HG03025 (cell line): Measurements from ENCODE around the gene MTHFD2L.
"Not testable (repeated sequence)": the region's sequence is repeated elsewhere in the genome, so short reads cannot be mapped to it uniquely, and the experiment has no call there.

Source experiments
- ATAC-seq: cut with Tn5 transposase; IDR thresholded peaks from one replicate; pipeline ENCODE4 v1.9.1; 2021; ENCODE audit warnings: mild to moderate bottlenecking, moderate library complexity; ENCODE audit not compliant: unreplicated experiment, low FRiP score

MTHFD2L gene

DNA sequence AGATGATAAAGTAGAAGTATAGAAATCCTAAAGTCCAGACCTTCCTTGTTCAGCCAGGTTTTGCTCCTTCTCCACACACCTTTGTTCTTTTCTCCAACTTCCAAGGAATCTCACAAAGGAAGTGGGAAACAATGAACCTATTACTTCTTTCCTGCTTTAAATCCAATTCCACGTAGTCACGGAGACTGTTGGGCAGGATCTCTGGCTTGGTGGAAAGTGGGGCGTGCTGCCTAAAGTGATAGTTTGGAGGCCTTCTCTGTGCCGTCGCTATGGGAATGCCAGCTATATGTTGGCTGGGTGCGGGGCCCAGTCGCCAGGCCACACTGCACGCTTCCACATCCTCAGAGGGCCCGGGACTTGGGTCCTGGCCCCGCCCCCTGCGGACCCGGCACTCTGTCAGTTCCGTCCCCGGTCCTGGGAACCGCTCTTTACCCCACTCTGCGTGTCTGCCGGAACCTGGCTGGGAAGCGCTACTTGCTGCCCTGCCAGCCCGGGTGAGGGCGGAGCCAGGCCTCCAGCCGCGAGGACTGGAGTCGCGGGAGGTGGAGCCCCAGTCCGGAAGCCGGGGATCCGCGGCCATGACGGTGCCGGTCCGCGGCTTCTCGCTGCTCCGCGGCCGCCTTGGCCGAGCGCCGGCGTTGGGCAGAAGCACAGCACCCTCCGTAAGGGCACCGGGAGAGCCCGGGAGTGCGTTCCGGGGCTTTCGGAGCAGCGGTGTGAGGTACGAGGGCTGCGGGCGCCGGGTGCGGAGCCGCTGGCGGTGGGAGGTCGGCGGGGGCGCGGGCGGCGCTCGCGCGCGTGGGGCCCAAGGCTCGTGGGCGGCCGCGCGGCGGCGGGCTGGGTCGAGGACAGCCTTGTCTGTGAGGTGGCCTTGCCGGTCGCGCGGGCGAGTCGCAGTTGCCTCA, at the start of gene MTHFD2L:
TSS of gene MTHFD2L (plus strand) at position 558 of the 905 bp plus-strand sequence. CDS start at position 579, 21 bp downstream.
- ATAC-seq = peak; percentile 98

DNA sequence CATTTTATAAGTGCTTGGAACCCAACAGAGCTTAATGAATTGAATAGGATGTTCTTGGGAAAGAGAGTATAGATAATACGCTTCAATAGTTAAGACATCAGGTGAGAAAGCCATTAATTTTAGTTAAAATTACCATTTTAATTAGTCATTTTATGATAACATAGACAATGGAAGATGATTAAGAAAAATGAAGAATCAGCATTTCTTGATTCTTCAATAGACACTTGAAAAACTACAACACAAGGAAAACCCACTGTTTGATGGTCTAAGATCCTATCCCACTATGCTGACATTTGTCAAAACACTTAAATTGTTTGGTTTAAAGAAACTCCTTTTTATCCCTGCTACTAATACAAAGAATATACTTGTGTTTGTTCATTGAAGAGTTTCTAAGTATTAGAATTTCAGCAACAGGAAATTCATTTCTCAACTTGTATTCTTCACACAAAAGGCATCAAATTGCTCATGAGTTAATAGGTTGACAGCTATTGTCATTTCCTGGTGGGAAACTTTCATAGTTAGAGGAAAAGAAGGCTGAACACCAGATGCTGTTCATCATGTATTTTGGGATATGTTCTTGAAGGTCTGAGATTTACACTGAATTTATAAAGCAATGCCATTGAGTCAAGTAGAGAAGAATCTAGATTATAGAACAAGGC, 49.3 kb upstream of the MTHFD2L start:
- no peak for ATAC-seq

DNA sequence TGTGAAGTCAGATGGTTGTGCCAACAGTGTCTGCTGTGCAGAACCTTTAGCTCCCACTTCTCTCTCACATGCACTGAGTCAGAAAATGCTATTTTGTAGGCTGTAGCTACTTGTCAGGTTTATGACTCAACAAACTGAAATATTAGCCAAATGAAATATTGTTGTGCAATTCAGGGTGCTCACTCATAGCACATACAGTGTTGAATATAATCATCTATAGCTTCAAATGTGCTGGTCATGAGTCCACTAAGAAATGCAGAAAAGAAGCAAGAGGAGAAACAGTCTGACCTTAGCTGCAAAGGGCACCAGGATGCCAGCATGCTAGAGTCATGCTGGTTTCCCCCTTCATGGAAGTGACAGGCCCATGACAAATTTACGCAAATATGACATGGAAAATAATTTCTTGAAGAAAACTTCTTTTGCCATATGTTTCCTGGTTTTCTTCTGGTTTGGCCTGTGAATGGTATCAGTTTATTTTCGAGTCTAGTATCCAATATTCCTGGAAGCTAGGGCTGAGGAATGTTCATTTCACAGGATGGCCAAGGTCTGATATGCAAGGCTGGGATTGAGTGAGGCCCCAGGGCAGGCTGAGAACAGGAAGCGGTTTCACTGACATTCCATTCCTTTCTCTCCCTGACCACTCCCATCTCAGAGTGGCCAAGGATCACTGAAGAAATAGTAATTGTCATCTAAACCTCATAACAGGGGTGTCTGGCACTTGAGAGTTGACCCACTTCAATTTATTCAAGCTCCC, 48.6 kb upstream of the MTHFD2L start:
- ATAC-seq = no peak

DNA sequence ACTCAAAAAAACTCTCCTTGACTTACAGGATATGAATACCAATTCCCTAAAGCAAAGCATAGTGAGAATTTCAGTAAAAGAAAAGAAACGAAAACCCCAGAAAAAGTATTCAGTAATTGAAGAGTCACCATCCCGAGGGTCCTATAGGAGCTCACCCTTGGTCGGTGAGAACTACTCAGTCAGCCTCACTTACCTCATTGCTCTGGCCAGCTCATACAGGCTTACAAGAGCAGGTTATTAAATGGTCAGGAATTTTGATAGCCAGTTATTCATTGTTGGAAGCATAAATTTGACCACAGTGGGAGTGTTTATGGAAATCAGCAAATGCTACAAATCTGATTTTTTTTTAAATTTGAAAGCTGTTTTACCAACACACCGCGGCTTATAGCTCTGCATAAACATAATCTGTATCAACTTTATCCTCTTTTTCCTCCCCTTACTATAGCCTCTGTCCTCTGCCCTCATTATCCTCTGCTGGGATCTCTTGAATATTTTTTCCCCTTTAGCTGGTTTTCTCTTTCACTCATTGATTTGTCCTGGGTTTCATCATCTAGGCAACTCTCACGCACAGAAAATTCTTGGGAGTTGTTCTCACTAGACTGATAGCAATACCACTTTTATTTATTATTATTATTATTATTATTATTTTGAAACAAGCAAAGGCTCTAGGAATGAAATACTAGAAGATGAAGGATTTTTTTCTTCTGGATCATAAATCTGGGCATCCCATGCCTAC, 47.9 kb upstream of the MTHFD2L start:
- no peak for ATAC-seq

DNA sequence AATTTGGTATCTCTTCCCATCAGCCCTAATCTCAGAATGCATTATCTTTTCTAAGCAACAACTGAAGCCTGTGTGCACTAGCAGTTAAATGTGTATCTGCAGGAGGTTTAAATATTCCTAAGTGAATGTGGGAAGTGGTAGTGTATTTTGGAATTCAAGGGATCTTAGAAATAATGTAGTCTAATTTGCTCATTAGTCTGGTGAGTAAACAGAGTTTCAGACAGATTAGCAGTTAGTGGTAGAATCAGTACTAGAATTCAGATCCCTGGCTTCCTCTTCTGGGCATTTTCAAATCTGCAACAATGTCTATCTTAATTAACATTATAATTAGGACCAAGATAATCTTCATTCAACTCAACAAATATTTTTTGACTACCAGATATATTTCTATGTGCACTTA, 47.2 kb upstream of the MTHFD2L start:
- ATAC-seq = no peak

DNA sequence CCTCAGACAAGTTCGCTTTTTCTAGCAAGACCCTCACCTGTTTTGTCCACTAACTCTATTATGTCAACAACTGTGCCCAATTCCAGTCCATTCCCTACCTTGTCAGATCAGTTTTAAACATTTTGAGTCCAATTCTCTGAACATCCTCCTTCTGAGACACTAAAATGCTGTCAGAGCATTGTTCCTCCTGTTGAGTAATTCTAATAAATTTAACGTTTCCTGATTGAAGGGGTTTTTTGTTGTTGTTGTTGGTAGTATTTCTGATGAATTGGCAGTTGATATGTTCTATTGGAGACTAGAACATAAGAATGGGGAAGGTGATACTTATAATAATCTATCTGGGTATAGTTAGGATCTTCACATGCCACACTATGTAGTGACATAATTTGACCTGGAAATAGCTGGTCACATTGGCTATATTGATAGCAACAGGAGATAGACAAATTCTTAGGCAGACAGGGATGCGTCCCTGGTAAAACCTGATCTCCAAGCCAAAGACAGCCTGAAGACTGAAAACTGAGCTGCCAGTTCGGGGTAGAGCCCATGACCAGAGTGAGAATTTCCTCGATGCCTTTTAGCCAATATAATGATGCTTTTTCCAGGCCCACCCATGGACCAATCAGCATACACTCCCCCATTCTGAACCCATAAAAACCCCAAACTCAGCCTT, 46.5 kb upstream of the MTHFD2L start:
- no peak for ATAC-seq

DNA sequence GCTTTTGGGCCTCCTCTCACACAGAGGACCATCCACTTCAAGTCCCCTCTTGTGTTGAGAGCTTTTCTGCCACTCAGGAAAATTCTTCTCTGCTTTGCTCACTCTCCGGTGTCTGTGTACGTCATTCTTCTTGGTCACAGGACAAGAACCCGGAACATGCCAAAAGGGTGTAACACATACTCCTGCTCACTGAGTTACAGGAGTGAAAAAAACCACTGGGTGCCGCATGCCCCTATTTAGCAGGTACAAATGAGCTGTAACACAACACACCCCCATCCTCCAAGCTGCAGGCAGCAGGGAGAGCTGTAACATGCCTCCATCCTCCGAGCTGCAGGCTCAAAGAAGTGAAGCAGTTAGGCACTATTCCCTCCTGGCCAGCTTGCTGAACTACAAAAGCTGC, 45.9 kb upstream of the MTHFD2L start:
- ATAC-seq = no peak

DNA sequence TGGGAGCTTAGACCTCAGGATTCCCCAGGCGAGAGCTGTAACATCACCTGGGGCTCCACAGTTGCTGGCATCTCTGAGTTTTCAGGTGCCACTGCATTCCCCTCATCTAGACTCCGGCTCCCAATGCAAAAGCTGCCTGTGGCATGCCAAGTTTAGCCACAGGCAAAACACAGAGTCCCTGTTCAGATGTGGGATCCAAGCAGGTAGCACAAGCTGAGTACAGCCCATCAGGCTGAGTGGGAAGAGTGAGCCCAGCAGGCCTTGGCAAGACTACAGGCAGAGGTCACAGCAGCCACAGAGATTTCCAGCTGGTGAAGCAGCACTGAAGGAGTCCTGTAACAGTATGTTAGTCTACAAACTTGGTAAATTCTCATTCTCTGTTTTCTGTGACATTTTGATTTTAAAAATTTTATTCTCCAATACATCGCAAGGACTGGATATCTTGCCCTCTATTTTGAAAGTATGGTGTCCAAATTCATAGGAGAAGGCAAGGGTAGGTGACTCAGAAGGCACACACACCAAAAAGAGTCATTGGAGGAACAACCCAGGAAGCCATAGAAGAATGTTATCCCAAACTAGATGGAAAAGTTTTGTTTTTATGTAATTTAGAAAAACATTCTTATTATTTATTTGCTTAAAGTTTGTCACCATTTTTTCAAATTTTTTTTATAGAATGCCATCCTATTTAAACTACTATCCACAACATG, 45.4 kb upstream of the MTHFD2L start:
- ATAC-seq = no peak

DNA sequence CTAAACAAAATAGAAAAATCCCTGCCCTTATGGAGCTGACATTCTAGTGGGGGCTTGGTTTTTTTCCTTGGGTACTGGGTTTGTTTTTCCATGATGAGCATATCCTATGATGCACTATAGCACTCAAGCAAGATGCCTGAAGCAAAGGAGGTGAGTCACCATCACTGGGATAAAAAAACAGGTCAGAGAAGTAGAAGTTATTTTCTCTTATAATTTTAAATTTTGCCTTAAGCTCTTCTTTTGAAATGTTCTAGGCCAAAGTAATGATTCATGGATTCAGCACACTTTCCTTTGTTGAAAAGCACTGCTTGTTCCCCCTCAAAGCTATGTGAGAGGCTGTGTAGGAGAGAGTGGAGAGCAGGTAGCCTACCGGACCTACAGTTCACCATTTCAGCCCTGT, 43.7 kb upstream of the MTHFD2L start:
- no peak for ATAC-seq

DNA sequence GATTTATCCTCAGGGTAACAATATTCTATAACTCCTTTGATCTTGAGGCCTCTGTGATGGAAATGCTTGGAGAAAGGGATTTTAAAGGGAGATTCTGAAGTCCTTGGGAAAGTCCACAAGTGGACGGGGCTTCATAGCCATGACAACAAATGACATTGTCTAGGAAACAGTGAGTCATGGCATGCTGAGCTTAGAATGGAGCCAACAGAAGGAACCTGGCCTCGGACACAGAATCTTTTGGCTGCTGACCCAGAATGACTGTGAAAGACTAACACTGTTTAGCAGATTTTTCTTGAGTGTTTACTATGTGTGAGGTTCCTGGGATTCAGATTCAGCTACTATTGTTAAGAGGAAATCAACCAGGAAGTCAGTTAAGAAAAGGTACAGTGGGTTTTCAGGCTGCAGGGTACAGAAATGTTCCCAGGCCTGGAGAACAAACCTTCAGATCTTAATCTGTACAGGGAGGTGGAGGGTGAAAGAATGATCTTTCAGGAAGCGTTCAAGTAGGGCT, 40.8 kb upstream of the MTHFD2L start:
- ATAC-seq = no peak

DNA sequence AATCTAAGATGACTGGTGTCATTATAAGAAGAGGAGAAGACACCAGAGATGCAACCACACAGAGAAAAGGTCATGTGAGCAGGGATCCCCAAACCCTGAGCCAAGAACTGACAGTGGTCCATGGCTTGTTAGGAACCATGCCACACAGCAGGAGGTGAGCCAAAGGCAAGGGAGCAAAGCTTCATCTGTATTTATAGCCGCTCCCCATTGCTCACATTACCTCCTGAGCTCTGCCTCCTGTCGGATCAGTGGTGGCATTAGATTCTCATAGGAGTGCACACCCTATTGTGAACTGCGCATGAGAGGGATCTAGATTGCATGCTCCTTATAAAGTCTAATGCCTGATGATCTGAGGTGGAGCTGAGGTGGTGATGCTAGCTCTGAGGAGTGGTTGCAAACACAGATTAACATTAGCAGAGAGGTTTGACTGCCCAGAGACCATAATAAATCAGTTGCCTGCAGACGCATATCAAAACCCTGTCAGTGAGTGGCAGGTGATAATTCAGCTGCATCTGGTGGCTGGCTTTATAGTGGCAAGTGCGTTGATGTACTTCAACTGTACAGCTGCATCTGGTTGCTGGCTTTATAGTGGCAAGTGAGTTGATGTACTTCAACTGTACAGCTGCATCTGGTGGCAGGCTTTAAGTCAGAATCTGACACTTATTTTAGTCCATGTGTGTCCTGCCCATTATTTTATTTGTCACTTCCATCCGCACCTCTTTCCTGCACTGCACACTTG, 39.1 kb upstream of the MTHFD2L start:
- ATAC-seq = no peak

DNA sequence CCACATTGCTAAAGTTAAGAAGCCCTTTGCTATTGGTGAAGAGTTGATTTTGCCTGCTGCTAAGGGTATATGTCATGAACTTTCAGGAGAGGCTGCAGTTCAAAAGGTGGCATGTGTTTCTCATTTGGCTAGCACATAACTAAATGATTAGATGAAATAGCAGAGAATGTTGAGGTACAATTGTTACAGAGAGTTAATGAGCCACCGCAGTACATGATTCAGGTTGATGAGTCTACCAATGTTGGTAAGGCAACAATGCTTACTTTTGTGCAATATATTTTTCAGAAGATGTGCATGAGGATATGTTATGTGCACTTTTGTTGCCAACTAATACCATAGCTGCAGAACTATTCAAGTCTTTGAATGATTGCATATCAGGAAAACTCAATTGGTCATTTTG, 37.8 kb upstream of the MTHFD2L start:
- ATAC-seq = no peak

DNA sequence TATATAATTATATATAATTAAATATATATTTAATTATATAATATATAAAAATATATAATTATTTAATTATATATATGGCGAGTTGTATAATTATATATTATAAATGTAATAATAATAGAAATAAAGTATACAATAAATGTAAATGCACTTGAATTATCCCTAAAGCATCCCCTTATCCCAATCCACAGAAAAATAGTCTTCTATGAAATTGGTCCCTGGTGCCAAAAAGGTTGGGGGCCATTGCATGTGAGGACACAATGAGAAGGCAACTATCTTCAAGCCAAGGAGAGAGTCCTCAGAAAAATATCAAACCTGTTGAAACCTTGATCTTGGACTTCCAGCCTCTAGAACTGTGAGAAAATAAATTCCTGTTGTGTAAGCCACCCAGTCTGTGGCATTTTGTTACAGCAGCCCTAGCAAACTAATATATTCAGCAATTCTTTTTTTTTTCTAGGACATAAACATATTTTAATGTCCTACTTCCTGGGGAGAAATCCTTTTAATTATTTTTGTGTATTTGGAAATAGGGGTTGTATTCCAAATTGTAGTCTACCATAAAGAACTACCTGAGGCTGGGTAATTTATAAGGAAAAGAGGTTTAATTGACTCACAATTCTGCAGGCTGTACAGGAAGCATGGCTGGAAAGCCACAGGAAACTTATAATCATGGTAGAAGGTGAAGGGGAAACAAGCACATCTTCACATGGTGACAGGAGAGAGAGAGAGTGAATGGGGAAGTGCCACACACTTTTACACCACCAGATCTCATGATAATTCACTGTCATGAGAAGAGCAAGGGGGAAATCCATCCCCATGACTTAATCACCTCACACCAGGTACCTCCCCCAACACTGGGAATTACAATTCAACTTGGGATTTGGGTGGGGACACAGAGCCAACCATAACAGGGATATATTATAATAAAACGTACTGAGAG, 36.0 kb upstream of the MTHFD2L start:
- no peak for ATAC-seq

DNA sequence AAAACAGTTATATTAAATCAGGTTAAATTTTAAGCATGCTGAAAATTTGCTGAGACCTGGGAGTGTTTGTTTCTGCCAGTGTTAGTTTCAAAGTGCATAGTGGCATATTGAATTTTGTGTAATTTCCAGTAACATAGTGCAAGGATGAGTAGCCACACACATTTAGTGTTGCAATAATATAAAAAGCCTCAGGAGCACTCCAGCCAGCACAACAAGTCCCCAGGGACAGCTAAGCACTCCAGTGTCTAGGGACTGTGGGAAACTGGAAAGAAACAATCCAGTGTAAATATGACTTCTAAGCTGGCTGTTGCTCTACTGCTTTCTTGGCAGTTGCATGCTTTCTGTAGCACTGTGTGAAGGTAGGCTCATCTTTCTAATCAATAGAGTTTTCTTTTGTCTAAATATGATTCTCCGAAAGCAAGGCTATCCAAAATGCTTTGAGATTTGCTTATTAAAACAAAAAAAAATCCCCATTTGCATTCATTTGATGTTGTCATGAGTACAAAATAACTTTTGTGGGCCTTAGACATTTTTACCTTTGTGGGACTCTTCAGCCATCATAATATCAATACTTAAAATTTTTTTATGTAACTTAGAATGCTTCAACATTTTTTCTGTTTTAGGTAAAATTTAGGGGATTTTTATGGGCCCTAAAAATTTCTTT, 34.7 kb upstream of the MTHFD2L start:
- no peak for ATAC-seq

DNA sequence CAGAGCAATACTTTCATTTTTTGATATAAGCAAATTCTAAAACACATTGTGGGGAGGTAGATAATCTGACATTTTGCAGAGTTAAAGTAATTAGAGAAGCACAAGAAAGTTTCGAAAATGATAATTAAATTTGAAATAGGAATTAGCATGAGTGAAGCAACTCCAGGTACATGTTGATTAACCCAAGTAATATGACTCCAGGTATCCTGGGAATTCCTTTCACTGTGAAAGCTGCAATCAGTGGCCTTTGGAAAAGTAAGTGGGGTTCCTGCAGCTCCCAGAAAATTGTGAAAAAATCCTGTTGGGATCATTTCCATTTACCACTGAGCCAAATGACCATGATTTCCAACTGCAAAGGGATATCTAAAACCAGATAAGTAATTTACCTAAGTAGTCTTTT, 32.9 kb upstream of the MTHFD2L start:
- ATAC-seq = no peak

DNA sequence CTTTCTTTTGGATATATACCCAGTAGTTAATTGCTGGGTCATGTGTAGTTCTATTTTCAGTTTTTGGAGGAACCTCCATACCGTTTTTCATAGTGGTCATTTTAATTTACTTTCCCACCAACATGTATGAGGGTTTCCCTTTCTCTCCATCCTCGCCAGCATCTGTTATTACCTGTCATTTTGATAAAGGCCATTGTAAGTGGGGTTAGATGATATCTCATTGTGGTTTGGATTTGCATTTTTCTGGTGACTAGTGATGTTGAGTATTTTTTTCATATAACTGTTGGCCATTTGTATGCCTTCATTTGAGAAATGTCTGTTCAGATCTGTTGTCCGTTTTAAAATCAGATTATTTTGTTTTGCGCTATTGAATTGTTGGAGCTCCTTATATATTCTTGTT, 30.2 kb upstream of the MTHFD2L start:
- ATAC-seq = no peak

DNA sequence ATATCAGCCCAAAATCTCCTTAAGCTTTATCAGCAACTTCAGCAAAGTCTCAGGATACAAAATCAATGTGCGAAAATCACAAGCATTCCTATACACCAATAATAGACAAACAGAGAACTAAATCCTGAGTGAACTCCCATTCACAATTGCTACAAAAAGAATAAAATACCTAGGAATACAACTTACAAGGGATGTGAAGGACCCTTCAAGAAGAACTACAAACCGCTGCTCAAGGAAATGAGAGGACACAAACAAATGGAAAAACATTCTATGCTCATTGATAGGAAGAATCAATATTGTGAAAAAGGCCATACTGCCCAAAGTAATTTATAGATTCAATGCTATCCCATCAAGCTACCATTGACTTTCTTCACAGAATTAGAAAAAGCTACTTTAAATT, 27.1 kb upstream of the MTHFD2L start:
- not testable (repeated sequence) for ATAC-seq
